Keratinocyte (primary cell): ENCODE measurements around the gene CCT3. TPM values are rescaled to one million over a fixed set of nuclear protein-coding genes. Genes with fewer than 3 reads are reported as not detected.

Experiments used
- DNase-seq: peaks from one replicate; pipeline ENCODE4 v3.0.0-alpha.2; 2011; ENCODE audit warnings: low read depth, missing footprints, low spot score
- FAIRE-seq: peaks from 2 replicates; lab custom pipeline; 2011; peaks lifted over from hg19 to GRCh38; lab: Jason Lieb, UNC
- H2AFZ ChIP-seq: 2 replicates; pipeline ENCODE4 v1.6.0; 2012; ENCODE audit warnings: low read length, control low read depth, inconsistent platforms; ENCODE audit not compliant: control insufficient read depth
- H3K27ac ChIP-seq: 2 replicates; pipeline ENCODE4 v1.5.1; 2011; ENCODE audit warnings: low read length; ENCODE audit not compliant: control insufficient read depth, insufficient read depth
- H3K27me3 ChIP-seq: 3 replicates; pipeline ENCODE4 v1.6.0; 2011; ENCODE audit warnings: low read length; ENCODE audit not compliant: control insufficient read depth, insufficient read depth; ENCODE audit errors: extremely low read depth
- H3K36me3 ChIP-seq, 2 experiments: 2 replicates in 1 of 2; 3 replicates in 1 of 2; pipeline ENCODE4 v1.5.1; 2011; ENCODE audit warnings: low read length in 2 of 2, mild to moderate bottlenecking in 1 of 2; ENCODE audit not compliant: control insufficient read depth in 2 of 2, insufficient read depth in 2 of 2; ENCODE audit errors: extremely low read depth in 1 of 2
- H3K4me1 ChIP-seq: 3 replicates; pipeline ENCODE4 v1.5.1; 2011; ENCODE audit warnings: low read length; ENCODE audit not compliant: control insufficient read depth, insufficient read depth; ENCODE audit errors: extremely low read depth
- H3K4me2 ChIP-seq: 3 replicates; pipeline ENCODE4 v1.6.0; 2011; ENCODE audit warnings: low read depth, low read length; ENCODE audit not compliant: control insufficient read depth, insufficient read depth; ENCODE audit errors: extremely low read depth
- H3K4me3 ChIP-seq, 3 experiments: fragments of 200-600 bp in 1 of 3; sonication (generic) in 1 of 3; 2 replicates in 2 of 3; 3 replicates in 1 of 3; pipeline ENCODE4 v1.5.1; 2011 to 2016; ENCODE audit warnings: low read length in 3 of 3, mild to moderate bottlenecking in 3 of 3, control low read depth in 2 of 3, inconsistent platforms in 1 of 3, low read depth in 1 of 3, mixed read lengths in 1 of 3, mixed run types in 1 of 3, moderate library complexity in 1 of 3; ENCODE audit not compliant: control insufficient read depth in 2 of 3, insufficient read depth in 2 of 3; ENCODE audit errors: extremely low read depth in 1 of 3
- H3K79me2 ChIP-seq: 2 replicates; pipeline ENCODE4 v1.6.0; 2012; ENCODE audit warnings: low read length; ENCODE audit not compliant: control insufficient read depth, insufficient read depth
- H3K9ac ChIP-seq: 3 replicates; pipeline ENCODE4 v1.6.0; 2011; ENCODE audit warnings: low read length; ENCODE audit not compliant: control insufficient read depth, insufficient read depth; ENCODE audit errors: extremely low read depth
- H3K9me1 ChIP-seq: 3 replicates; pipeline ENCODE4 v1.6.0; 2011; ENCODE audit warnings: low read length; ENCODE audit not compliant: control insufficient read depth, insufficient read depth; ENCODE audit errors: extremely low read depth
- H3K9me3 ChIP-seq: 2 replicates; pipeline ENCODE4 v1.5.1; 2012; ENCODE audit warnings: low read depth, low read length; ENCODE audit not compliant: control insufficient read depth
- H4K20me1 ChIP-seq: 3 replicates; pipeline ENCODE4 v1.6.0; 2011; ENCODE audit warnings: low read length; ENCODE audit not compliant: control insufficient read depth, insufficient read depth; ENCODE audit errors: extremely low read depth
- EZH2 ChIP-seq: IDR thresholded peaks from one replicate; pipeline ENCODE4 v1.6.1; 2012; ENCODE audit warnings: inconsistent platforms, mild to moderate bottlenecking, low read length, moderate library complexity
- dilution Hi-C: fragments of 300-500 bp; cut with MboI; formaldehyde crosslinking; loops from one replicate; pipeline ENCODE4 v1.7.0; 2020; ENCODE audit warnings: low sequenced_read_pairs; ENCODE audit not compliant: extremely low pct_ligation_motif_present
- polyA plus RNA-seq, 5 experiments: library from polyadenylated mRNA; depleted of rRNA in 3 of 5; stranded (reverse) in 3 of 5; stranded (forward) in 1 of 5; unstranded in 1 of 5; fragments of >200 nt; gene quantifications; 1 replicate in 1 of 5; 2 replicates in 3 of 5; 3 replicates in 1 of 5; pipeline versions ENCODE4 v1.2.1 to v1.2.3, GENCODE V29; 2011 to 2012; ENCODE audit warnings: missing spikeins in 2 of 5, low read depth in 1 of 5, low replicate concordance in 1 of 5
- TF ChIP-seq, protein P1 (sequence below), 3 experiments: IDR thresholded peaks in 1 of 3; conservative IDR thresholded peaks in 1 of 3; optimal IDR thresholded peaks in 1 of 3; 2 replicates in 2 of 3; 3 replicates in 1 of 3; pipeline versions ENCODE3 to v1.5.1; 2011; ENCODE audit warnings: low read length in 3 of 3, mild to moderate bottlenecking in 3 of 3, moderate library complexity in 2 of 3, control low read depth in 1 of 3, inconsistent platforms in 1 of 3; ENCODE audit not compliant: insufficient read depth in 2 of 3; ENCODE audit errors: extremely low read depth in 1 of 3

CCT3 gene
- polyA plus RNA-seq, 1 donor (not counting 4 experiments of a cell fraction or from before 2014, with no cell fraction given), result 530 TPM

DNA sequence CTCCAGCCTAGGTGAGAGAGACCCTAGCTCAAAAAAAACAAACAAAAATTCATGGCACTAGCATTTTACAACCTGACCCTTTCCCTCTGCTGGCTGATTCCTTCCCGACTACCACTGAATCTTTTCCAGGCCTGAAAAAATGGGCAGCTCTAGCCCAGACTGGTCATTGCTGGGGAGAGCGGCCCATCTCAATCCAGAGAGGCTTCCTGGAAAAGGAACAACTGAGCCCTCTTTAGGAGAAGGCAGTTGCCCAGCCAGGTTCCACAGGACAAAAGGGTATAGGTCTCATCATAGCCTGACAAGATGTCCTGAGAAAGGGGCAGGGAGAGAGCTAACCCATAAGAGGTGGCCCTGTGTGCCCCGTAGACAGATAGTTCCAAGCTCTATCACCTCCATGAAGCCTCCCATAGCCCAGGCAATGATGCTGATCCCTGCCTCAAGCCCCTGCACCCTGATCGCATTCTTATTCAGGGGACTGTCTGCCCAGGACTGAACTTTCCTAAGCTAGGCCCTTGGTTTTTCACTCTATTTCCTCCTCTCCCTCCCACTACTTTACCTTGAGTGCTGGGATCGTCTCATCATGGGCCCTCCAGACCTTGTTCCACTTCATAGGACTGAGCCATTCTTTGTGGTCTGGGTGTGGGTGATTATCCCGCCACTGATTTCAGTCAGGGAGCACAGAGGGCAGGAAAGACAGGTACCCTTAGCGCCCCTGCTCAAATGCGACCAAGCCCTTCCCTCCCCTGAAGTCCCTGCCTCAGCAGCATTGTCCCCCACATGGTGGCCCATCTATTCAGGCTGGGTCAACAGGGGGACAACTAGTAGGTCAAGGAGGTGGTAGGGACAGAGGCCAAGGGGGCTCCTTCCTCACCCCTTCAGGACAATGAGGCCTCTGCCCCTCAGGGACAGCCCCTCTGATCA is 49.1 kb upstream of the CCT3 start:
- no peaks in the 10 kb centered on the region for H3K4me1 ChIP-seq
- H4K20me1 ChIP-seq, result no peaks in the 10 kb centered on the region
- FAIRE-seq (no peak), DNase-seq (no peak)
- no peaks in the 10 kb centered on the region for H3K9me1 ChIP-seq
- dilution Hi-C loops, result no loop called here
- no peak for TF ChIP-seq EZH2
- TF ChIP-seq, protein P1, sequence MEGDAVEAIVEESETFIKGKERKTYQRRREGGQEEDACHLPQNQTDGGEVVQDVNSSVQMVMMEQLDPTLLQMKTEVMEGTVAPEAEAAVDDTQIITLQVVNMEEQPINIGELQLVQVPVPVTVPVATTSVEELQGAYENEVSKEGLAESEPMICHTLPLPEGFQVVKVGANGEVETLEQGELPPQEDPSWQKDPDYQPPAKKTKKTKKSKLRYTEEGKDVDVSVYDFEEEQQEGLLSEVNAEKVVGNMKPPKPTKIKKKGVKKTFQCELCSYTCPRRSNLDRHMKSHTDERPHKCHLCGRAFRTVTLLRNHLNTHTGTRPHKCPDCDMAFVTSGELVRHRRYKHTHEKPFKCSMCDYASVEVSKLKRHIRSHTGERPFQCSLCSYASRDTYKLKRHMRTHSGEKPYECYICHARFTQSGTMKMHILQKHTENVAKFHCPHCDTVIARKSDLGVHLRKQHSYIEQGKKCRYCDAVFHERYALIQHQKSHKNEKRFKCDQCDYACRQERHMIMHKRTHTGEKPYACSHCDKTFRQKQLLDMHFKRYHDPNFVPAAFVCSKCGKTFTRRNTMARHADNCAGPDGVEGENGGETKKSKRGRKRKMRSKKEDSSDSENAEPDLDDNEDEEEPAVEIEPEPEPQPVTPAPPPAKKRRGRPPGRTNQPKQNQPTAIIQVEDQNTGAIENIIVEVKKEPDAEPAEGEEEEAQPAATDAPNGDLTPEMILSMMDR (optimal IDR thresholded peaks at IDR 0.05 in 1 of 3, IDR thresholded peaks at IDR 0.05 in 1 of 3, conservative IDR thresholded peaks at IDR 0.05 in 1 of 3; ENCODE audit: extremely low read depth in 1 of 3, insufficient read depth in 2 of 3, low read length in 3 of 3), result no peak
- no peak overlapping the region for H3K27ac ChIP-seq
- H3K36me3 ChIP-seq, result no peaks in the 10 kb centered on the region
- no peak overlapping the region for H3K9ac ChIP-seq
- H2AFZ ChIP-seq, result no peak overlapping the region
- H3K27me3 ChIP-seq, result peaks cover 33% of the 10 kb centered on the region
- H3K4me3 ChIP-seq, result no peak overlapping the region
- H3K4me2 ChIP-seq, result no peak overlapping the region
- no peaks in the 10 kb centered on the region for H3K9me3 ChIP-seq
- no peaks in the 10 kb centered on the region for H3K79me2 ChIP-seq

DNA sequence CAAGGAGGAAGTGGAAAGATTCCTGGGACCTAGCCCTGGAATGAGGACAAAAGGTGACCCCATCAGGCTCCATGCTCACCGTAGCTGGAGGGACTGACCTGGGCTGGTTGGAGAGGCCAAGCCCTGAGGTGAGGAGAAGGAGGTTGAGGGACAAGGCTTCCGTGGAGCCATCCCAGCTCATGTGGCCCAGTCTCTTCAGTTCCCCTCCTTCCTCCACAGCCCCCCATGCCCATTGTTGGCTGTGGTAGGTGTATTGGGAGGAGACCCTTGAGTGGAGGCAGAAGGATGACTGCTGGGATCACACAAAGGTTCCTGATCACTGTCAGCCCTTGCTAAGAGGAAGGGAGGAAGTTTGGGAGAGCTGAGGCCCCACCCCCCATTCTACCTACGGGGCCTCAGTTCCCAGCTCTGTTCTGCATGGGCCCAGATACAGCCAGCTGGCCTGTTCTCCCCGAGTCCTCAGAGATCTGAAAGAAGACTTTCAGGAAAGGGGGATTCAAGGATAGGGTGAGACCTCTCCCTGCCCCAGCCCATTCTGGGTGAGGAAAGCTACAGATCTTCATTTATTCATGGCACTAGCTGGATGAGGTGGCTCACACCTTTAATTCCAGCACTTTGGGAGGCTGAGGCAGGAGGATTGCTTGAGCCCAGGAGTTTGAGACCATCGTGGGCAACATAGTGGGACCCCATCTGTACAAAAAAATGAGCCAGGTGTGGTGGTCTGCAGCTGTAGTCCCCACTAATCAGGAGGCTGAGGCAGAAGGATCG is 48.2 kb upstream of the CCT3 start:
- no peak overlapping the region for H2AFZ ChIP-seq
- no peak overlapping the region for H3K9ac ChIP-seq
- no peaks in the 10 kb centered on the region for H4K20me1 ChIP-seq
- no peaks in the 10 kb centered on the region for H3K79me2 ChIP-seq
- FAIRE-seq (no peak), DNase-seq (no peak)
- no peak overlapping the region for H3K4me2 ChIP-seq
- no peak for TF ChIP-seq EZH2
- TF ChIP-seq, protein P1 (optimal IDR thresholded peaks at IDR 0.05 in 1 of 3, IDR thresholded peaks at IDR 0.05 in 1 of 3, conservative IDR thresholded peaks at IDR 0.05 in 1 of 3; ENCODE audit: extremely low read depth in 1 of 3, insufficient read depth in 2 of 3, low read length in 3 of 3), result no peak
- H3K27me3 ChIP-seq, result peaks cover 33% of the 10 kb centered on the region
- no peaks in the 10 kb centered on the region for H3K9me3 ChIP-seq
- no peak overlapping the region for H3K27ac ChIP-seq
- dilution Hi-C loops, result no loop called here
- H3K4me3 ChIP-seq, result no peak overlapping the region
- H3K4me1 ChIP-seq, result no peaks in the 10 kb centered on the region
- H3K36me3 ChIP-seq, result no peaks in the 10 kb centered on the region
- H3K9me1 ChIP-seq, result no peaks in the 10 kb centered on the region
